HepG2 (cell line): ENCODE results near the gene SRPRB. TPM values are rescaled to one million over a fixed set of nuclear protein-coding genes. Genes with fewer than 3 reads are reported as not detected.

Source experiments
- ATAC-seq: fragments of 200-7000 bp; cut with Tn5 transposase; 3 replicates; pipeline ENCODE4 v1.9.1; 2020; ENCODE audit warnings: mild to moderate bottlenecking, moderate library complexity
- BruUV-seq: library from RNA; stranded (reverse); fragments of 400-500 nt; replicated peaks from 2 replicates; lab custom pipeline; 2021; lab: Mats Ljungman, UMichigan
- CTCF ChIA-PET: fragments of 300-600 bp; formaldehyde crosslinking; extraction: SDS; loops from one replicate; lab custom pipeline; 2021; ENCODE audit warnings: low total read pairs, inconsistent platforms, low intra/inter-chr PET ratio; lab: Yijun Ruan, JAX
- POLR2A ChIA-PET: fragments of 350-600 bp; sonication (Branson Sonifier 250); formaldehyde crosslinking; loops from one replicate; lab custom pipeline; 2020; ENCODE audit warnings: antibody characterized with exemption, inconsistent platforms; lab: Yijun Ruan, JAX
- DNase-seq: peaks from one replicate; pipeline ENCODE4 v3.0.0-alpha.2; 2015; ENCODE audit warnings: low spot score
- FAIRE-seq: peaks from 3 replicates; lab custom pipeline; 2011; peaks lifted over from hg19 to GRCh38; lab: Jason Lieb, UNC
- H2AFZ ChIP-seq: one replicate; pipeline ENCODE4 v1.6.1; 2011; ENCODE audit warnings: low read length, inconsistent platforms
- H3K27ac ChIP-seq: fragments of 300-600 bp; 3 replicates; pipeline ENCODE4 v1.8.0; 2011; ENCODE audit warnings: mixed run types, mild to moderate bottlenecking, mixed read lengths, low read length, inconsistent platforms; ENCODE audit not compliant: insufficient read depth; ENCODE audit errors: extremely low read length
- H3K27me3 ChIP-seq, 2 experiments: fragments of 200-600 bp in 1 of 2; 2 replicates in 1 of 2; 3 replicates in 1 of 2; pipeline versions ENCODE4 v1.6.0 to v1.8.0; 2011; ENCODE audit warnings: low read length in 2 of 2, mild to moderate bottlenecking in 2 of 2, moderate library complexity in 2 of 2, inconsistent platforms in 1 of 2; ENCODE audit not compliant: insufficient read depth in 2 of 2, control insufficient read depth in 1 of 2
- H3K36me3 ChIP-seq, 2 experiments: fragments of 200-600 bp in 1 of 2; replicated peaks in 1 of 2; 2 replicates in 1 of 2; 3 replicates in 1 of 2; pipeline versions ENCODE4 v1.5.1 to v1.8.0; 2011; ENCODE audit warnings: low read length in 2 of 2, inconsistent platforms in 1 of 2; ENCODE audit not compliant: insufficient read depth in 2 of 2, control insufficient read depth in 1 of 2
- H3K4me1 ChIP-seq: 2 replicates; pipeline ENCODE4 v1.5.1; 2012; ENCODE audit warnings: low read length, inconsistent platforms; ENCODE audit not compliant: insufficient read depth
- H3K4me2 ChIP-seq: 2 replicates; pipeline ENCODE4 v1.6.0; 2011; ENCODE audit warnings: low read depth, low read length, inconsistent platforms
- H3K4me3 ChIP-seq, 3 experiments: fragments of 200-600 bp in 1 of 3; sonication (generic), shearing (Covaris generic) in 1 of 3; replicated peaks in 1 of 3; 2 replicates each; pipeline ENCODE4 v1.5.1; 2011 to 2016; ENCODE audit warnings: low read length in 3 of 3, inconsistent platforms in 2 of 3, low read depth in 2 of 3, mild to moderate bottlenecking in 2 of 3, control low read depth in 1 of 3, mixed read lengths in 1 of 3; ENCODE audit not compliant: insufficient read depth in 1 of 3
- H3K79me2 ChIP-seq: one replicate; pipeline ENCODE4 v1.6.1; 2011; ENCODE audit warnings: low read length, inconsistent platforms; ENCODE audit not compliant: insufficient read depth
- H3K9ac ChIP-seq: 2 replicates; pipeline ENCODE4 v1.6.0; 2011; ENCODE audit warnings: mild to moderate bottlenecking, low read depth, low read length, inconsistent platforms; ENCODE audit not compliant: insufficient read depth
- H3K9me3 ChIP-seq: 2 replicates; pipeline ENCODE4 v1.5.1; 2012; ENCODE audit warnings: mild to moderate bottlenecking, low read length
- H4K20me1 ChIP-seq: 2 replicates; pipeline ENCODE4 v1.6.0; 2011; ENCODE audit warnings: inconsistent platforms, mild to moderate bottlenecking, low read length, moderate library complexity; ENCODE audit not compliant: insufficient read depth
- ATF7-NPFF ChIP-seq: sonication (generic); formaldehyde crosslinking; IDR thresholded peaks from 2 replicates; pipeline ENCODE4 v1.8.1; 2023; ENCODE audit warnings: mild to moderate bottlenecking, low read depth, missing genetic modification reagents, moderate library complexity
- PAF1 ChIP-seq: IDR thresholded peaks from 2 replicates; pipeline ENCODE4 v1.6.1; 2016; ENCODE audit warnings: missing genetic modification reagents, missing compliant biosample characterization
- POLR2A ChIP-seq, 2 experiments: IDR thresholded peaks; 2 replicates each; pipeline ENCODE4 v1.6.1; 2011; ENCODE audit warnings: low read depth in 2 of 2, low read length in 2 of 2, mild to moderate bottlenecking in 1 of 2, moderate library complexity in 1 of 2; ENCODE audit not compliant: insufficient read depth in 1 of 2
- POLR2AphosphoS5 ChIP-seq: IDR thresholded peaks from 2 replicates; pipeline ENCODE4 v1.6.1; 2012; ENCODE audit warnings: low read depth, low read length
- POLR2G ChIP-seq: fragments of 200-400 bp; formaldehyde crosslinking; IDR thresholded peaks from 2 replicates; pipeline ENCODE4 v1.6.1; 2018; ENCODE audit warnings: mild to moderate bottlenecking, low read depth, low read length, moderate library complexity
- RBFOX2 ChIP-seq: fragments of 200-400 bp; formaldehyde crosslinking; IDR thresholded peaks from 2 replicates; pipeline ENCODE4 v1.6.1; 2017; ENCODE audit warnings: low read depth, mild to moderate bottlenecking, low read length
- RBM22 ChIP-seq: fragments of 200-400 bp; formaldehyde crosslinking; optimal IDR thresholded peaks from 2 replicates; pipeline ENCODE3; 2017; ENCODE audit warnings: mild to moderate bottlenecking, low read length, moderate library complexity
- SP1 ChIP-seq, 2 experiments: fragments of 450-650 bp in 1 of 2; sonication (generic) in 1 of 2; formaldehyde crosslinking in 1 of 2; IDR thresholded peaks; 2 replicates each; pipeline versions ENCODE4 v1.4.0 to v1.6.1; 2016 to 2020; ENCODE audit warnings: missing genetic modification reagents in 1 of 2
- SP140L ChIP-seq: sonication (generic); formaldehyde crosslinking; IDR thresholded peaks from 2 replicates; pipeline ENCODE4 v1.4.0; 2020; ENCODE audit warnings: missing genetic modification reagents, borderline replicate concordance
- ZBTB1 ChIP-seq: sonication (generic); formaldehyde crosslinking; IDR thresholded peaks from 2 replicates; pipeline ENCODE4 v1.4.0; 2020; ENCODE audit warnings: missing genetic modification reagents, borderline replicate concordance
- ZFP36L1 ChIP-seq: sonication (generic); formaldehyde crosslinking; IDR thresholded peaks from 2 replicates; pipeline ENCODE4 v1.8.0; 2022; ENCODE audit warnings: mild to moderate bottlenecking, missing genetic modification reagents, moderate library complexity
- ZSCAN30 ChIP-seq: sonication (generic); formaldehyde crosslinking; IDR thresholded peaks from 2 replicates; pipeline ENCODE4 v1.5.0; 2020; ENCODE audit warnings: mild to moderate bottlenecking, missing genetic modification reagents
- WGBS: methylation state at CpG from one replicate; pipeline ENCODE4 v1.1.6; 2017; ENCODE audit warnings: low lambda C conversion rate; 5-methylcytosine and 5-hydroxymethylcytosine counted together
- in situ Hi-C: cut with HindIII; loops from 2 replicates; pipeline ENCODE4 v1.10.0; 2017; ENCODE audit warnings: low pct_unique_long_range_greater_than_20kb; ENCODE audit not compliant: extremely low pct_ligation_motif_present
- intact Hi-C: fragments of 100-400 bp; cut with micrococcal nuclease; formaldehyde crosslinking; loops from one replicate; pipeline ENCODE4 v1.10.0; 2022; ENCODE audit not compliant: unreplicated experiment
- polyA plus RNA-seq, 8 experiments: library from polyadenylated mRNA; depleted of rRNA in 3 of 8; stranded (reverse) in 7 of 8; unstranded in 1 of 8; fragments of >200 nt; fragmentation: Illumina TruSeq in 4 of 8; extraction: Trizol in 4 of 8; gene quantifications; 2 replicates each; pipeline versions ENCODE4 v1.2.1 to v1.2.3, GENCODE V29; 2011 to 2016; ENCODE audit warnings: low read depth in 4 of 8, missing spikeins in 1 of 8, mixed read lengths in 1 of 8; ENCODE audit not compliant: insufficient read depth in 1 of 8
- total RNA-seq, 5 experiments: library from RNA; depleted of rRNA; stranded (reverse); fragments of >200 nt; fragmentation: Illumina TruSeq; extraction: Trizol; gene quantifications; 2 replicates each; pipeline ENCODE4 v1.2.3, GENCODE V29; 2016; ENCODE audit warnings: low read depth in 1 of 5
- TF ChIP-seq, protein P1 (sequence below): sonication (generic); formaldehyde crosslinking; IDR thresholded peaks from 2 replicates; pipeline ENCODE4 v1.4.0; 2020; ENCODE audit warnings: missing genetic modification reagents

Gene SRPRB
- total and polyA plus RNA-seq, 2 of the 13 experiments (the other 11 are each of a cell fraction or from before 2014, with no cell fraction given), result 41.0 to 111 TPM

GRCh38 chr3:133760916-133761315, 44.7 kb upstream of the SRPRB start:
- ChIA-PET CTCF (no interaction called here), POLR2A (interaction anchor here (1.1 kb wide), 1 partner anchor 15 kb away, joined by 3 read pairs; the partner anchor contains the start of gene TF)
- WGBS, result 88% methylated on average over 2 of the region's 2 CpGs

More at GRCh38 chr3:133760916-133761315, 44.7 kb upstream of the SRPRB start:
- Histone ChIP-seq H3K4me1 (peaks cover 43% of the 10 kb centered on the region), H3K27me3 (no peaks in the 10 kb centered on the region), H3K9me3 (no peaks in the 10 kb centered on the region), H4K20me1 (peaks cover 64% of the 10 kb centered on the region), H3K4me3 (no peak overlapping the region), H3K36me3 (peaks cover 49 to 91% of the 10 kb centered on the region in 2 experiments), H3K79me2 (no peaks in the 10 kb centered on the region), H3K4me2 (no peak overlapping the region), H2AFZ (no peak overlapping the region), H3K27ac (no peak overlapping the region), H3K9ac (no peak overlapping the region)
- TF ChIP-seq PAF1 (CRISPR knock-in tag), result 0 out of 2 replicates have a peak, but pooled peaks have one; percentile 77
- no peak for TF ChIP-seq SP1 (IDR thresholded peaks at IDR 0.05)
- TF ChIP-seq SP1 (CRISPR knock-in tag; IDR thresholded peaks at IDR 0.05), result no peak
- TF ChIP-seq, protein P1, sequence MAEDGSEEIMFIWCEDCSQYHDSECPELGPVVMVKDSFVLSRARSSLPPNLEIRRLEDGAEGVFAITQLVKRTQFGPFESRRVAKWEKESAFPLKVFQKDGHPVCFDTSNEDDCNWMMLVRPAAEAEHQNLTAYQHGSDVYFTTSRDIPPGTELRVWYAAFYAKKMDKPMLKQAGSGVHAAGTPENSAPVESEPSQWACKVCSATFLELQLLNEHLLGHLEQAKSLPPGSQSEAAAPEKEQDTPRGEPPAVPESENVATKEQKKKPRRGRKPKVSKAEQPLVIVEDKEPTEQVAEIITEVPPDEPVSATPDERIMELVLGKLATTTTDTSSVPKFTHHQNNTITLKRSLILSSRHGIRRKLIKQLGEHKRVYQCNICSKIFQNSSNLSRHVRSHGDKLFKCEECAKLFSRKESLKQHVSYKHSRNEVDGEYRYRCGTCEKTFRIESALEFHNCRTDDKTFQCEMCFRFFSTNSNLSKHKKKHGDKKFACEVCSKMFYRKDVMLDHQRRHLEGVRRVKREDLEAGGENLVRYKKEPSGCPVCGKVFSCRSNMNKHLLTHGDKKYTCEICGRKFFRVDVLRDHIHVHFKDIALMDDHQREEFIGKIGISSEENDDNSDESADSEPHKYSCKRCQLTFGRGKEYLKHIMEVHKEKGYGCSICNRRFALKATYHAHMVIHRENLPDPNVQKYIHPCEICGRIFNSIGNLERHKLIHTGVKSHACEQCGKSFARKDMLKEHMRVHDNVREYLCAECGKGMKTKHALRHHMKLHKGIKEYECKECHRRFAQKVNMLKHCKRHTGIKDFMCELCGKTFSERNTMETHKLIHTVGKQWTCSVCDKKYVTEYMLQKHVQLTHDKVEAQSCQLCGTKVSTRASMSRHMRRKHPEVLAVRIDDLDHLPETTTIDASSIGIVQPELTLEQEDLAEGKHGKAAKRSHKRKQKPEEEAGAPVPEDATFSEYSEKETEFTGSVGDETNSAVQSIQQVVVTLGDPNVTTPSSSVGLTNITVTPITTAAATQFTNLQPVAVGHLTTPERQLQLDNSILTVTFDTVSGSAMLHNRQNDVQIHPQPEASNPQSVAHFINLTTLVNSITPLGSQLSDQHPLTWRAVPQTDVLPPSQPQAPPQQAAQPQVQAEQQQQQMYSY (CRISPR knock-in tag), result no peak
- TF ChIP-seq ZSCAN30 (CRISPR knock-in tag), result no peak
- TF ChIP-seq SP140L (CRISPR knock-in tag), result no peak
- TF ChIP-seq POLR2AphosphoS5, result peak; percentile 26
- peak; percentile 79 for TF ChIP-seq RBFOX2
- peak in 1 of 2 experiments; percentile 46; a peak in 1 of 4 replicates for TF ChIP-seq POLR2A (IDR thresholded peaks at IDR 0.05; ENCODE audit: insufficient read depth in 1 of 2, low read depth in 2 of 2, low read length in 2 of 2)
- TF ChIP-seq RBM22, result peak; percentile 95
- 0 out of 2 replicates have a peak, but pooled peaks have one; percentile 27 for TF ChIP-seq ATF7-NPFF (CRISPR knock-in tag)
- TF ChIP-seq POLR2G, result 0 out of 2 replicates have a peak, but pooled peaks have one; percentile 53
- no peak for TF ChIP-seq ZBTB1 (CRISPR knock-in tag)
- TF ChIP-seq ZFP36L1, result peak; percentile 58; the same call in 1 of the 2 replicates
- DNase-seq (no peak), FAIRE-seq (no peak), ATAC-seq (no peak)
- in situ Hi-C loops, result no loop called here
- intact Hi-C loops, result no loop called here
- BruUV-seq, result no TSS peak
